GM21717 (cell line): ENCODE data around the gene CDCA3.

Experiments used
- ATAC-seq: cut with Tn5 transposase; IDR thresholded peaks from one replicate; pipeline ENCODE4 v1.9.1; 2021; ENCODE audit warnings: mild to moderate bottlenecking, moderate library complexity; ENCODE audit not compliant: unreplicated experiment

The CDCA3 gene

GRCh38 chr12:6834873-6835272 lies 16.2 kb downstream of the CDCA3 start:
- no peak for ATAC-seq

- ATAC-seq = no peak
These were observed 16.8 kb downstream of the CDCA3 start for GRCh38 chr12:6834254-6834653.

- no peak for ATAC-seq
These were observed 17.7 kb downstream of the CDCA3 start for GRCh38 chr12:6833189-6833890.

- ATAC-seq = no peak
These were observed 19.0 kb downstream of the CDCA3 start for GRCh38 chr12:6832125-6832524.

- ATAC-seq = no peak
These were observed 19.6 kb downstream of the CDCA3 start for GRCh38 chr12:6831450-6831995.

GRCh38 chr12:6830999-6831398 lies 20.1 kb downstream of the CDCA3 start:
- ATAC-seq = no peak

- ATAC-seq = no peak
These were observed 20.7 kb downstream of the CDCA3 start for GRCh38 chr12:6830286-6830890.

GRCh38 chr12:6829536-6830220 lies 21.4 kb downstream of the CDCA3 start:
- no peak for ATAC-seq

GRCh38 chr12:6828781-6829535 lies 22.1 kb downstream of the CDCA3 start:
- no peak for ATAC-seq

GRCh38 chr12:6827982-6828780 lies 22.9 kb downstream of the CDCA3 start, which contains the start of gene P3H3:
Gene P3H3, plus strand, starts transcription at chr12:6828407. Its CDS starts 34 bp downstream, at chr12:6828441.
- no peak for ATAC-seq

GRCh38 chr12:6827437-6827911 lies 23.6 kb downstream of the CDCA3 start:
- ATAC-seq = no peak

GRCh38 chr12:6826734-6827436 lies 24.2 kb downstream of the CDCA3 start:
- no peak for ATAC-seq

- ATAC-seq = no peak
These were observed 24.9 kb downstream of the CDCA3 start for GRCh38 chr12:6826125-6826733.

GRCh38 chr12:6825398-6826124 lies 25.5 kb downstream of the CDCA3 start:
- peak; percentile 45 for ATAC-seq

GRCh38 chr12:6824901-6825381 lies 26.1 kb downstream of the CDCA3 start:
- ATAC-seq = no peak

- no peak for ATAC-seq
These were observed 26.9 kb downstream of the CDCA3 start for GRCh38 chr12:6824085-6824775.

GRCh38 chr12:6823182-6824084 lies 27.7 kb downstream of the CDCA3 start:
- ATAC-seq = no peak
